ENCODE data around the gene INPP5A.
A peak's percentile ranks its signal among the peaks of the same experiment; 100 is the strongest.
"Not testable (repeated sequence)": the region's sequence is repeated elsewhere in the genome, so short reads cannot be mapped to it uniquely, and the experiment has no call there.

INPP5A gene

DNA sequence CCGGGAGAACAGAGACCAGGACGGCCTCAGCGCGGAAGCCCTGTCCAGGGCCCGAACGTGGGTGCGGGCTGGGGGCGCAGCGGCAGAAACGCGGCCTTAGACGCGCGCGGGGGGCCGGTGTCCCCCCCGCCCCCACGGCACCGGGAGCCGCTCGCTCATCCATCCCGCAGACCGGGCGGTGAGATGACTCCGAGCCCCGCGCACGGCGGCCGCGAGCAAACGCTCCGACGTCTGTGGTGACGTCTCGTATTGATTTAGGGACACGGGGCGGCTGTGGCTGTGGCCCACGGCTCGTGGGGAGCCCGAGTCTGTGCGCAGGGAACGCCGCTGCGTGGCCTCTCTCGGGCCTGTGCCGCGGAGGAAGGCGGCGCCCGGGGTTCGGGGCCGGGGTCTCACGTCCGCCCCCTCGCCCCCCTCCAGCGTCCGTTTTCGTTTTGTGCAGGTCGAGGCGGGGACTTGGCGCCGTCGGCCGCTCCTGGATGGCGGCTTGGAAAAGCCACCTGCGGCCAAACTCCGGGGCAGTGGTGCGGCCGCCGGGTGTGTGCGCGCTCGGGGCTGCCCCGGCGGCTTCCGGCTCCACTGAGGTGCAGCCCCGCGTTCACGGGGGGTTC lies 249.4 kb downstream of the INPP5A start:
- no peak for DNase-seq (ENCODE audit: low spot score)

DNA sequence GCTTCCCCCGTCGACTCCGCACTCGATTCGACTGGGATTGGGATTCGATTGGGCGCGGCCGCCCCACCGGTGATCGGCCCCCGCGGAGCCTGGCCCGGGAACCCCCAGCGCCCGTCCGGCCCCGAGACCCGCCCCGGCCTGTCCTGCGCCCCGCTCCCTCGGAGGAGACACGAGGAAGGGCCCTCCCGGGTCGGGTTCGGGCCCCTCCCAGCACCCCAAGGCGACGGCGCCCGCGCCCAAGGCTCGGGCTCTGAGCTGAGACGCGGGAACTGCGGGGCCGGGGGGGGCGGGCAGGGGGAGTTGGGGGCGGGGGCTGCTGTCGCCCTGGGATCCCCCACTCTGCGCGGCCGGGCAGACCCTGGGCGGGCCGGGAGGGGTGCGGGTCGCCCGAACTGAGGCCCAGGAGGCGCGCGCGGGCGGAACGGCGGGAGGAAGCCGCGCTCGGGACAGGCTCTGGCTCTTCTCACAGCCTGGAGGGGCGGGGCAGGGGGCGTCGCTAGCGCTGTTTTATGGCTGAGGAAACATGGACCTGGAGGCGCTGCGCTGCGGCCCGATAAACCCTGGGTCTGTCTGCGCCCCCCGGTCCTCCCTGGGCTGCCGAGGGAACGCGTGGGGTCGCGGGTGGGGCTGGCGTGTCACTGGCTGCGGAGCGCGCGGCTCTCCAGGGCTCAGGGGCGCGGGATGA lies 250.1 kb downstream of the INPP5A start:
- DNase-seq (ENCODE audit: low spot score), result no peak

DNA sequence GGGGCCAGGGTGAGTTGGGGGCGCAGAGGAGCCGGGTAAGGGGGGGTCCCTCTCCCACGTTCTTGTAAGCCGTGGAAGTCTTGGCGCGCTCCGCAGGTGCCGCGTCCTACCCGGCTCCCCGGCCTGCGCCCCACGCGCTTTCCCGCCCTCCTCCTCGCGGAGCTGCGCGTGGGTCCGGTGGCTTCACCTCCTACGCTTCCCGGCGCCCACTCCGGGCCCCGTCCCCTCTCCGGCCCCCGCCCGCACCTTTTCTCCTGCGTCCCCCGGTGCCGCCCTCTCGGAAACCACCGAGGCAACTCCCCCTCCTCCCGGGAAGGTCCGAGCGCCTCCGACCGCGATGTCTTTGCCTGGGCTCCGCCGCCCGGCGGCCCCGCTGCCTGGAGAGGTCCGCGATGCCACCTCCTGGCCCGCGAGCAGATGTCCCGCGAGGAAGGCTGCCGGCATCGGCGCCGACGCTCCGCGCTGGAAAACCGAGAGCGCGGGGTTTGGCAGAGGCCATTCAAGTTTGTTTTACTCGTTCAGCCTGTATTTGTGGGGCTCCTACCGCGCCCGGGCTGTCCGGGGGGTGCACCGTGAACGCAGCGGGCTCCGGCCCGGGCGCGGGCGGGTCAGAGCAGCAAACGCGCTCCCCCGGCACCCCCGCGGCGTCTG lies 250.7 kb downstream of the INPP5A start:
- DNase-seq (ENCODE audit: low spot score), result peak; percentile 66

DNA sequence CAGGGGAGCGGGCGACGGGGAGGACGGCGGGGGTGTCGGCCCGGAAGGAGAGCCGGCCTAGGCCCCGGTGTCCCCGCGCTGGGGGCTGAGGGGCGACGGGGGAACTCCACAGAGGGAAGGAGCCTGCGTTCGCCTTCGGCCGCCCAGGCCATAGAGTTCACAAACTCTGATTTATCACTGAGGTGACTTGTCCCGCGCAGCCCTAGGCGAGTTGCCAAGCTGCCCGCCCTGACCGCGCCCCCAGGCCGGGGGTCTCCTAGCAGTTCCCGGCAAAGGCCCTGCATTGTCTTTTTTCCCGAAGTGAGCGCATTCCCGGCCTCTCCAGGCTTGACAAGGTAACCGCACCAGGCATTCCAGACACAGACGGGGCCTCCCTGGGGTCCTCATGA lies 251.2 kb downstream of the INPP5A start:
- DNase-seq (ENCODE audit: low spot score), result no peak

DNA sequence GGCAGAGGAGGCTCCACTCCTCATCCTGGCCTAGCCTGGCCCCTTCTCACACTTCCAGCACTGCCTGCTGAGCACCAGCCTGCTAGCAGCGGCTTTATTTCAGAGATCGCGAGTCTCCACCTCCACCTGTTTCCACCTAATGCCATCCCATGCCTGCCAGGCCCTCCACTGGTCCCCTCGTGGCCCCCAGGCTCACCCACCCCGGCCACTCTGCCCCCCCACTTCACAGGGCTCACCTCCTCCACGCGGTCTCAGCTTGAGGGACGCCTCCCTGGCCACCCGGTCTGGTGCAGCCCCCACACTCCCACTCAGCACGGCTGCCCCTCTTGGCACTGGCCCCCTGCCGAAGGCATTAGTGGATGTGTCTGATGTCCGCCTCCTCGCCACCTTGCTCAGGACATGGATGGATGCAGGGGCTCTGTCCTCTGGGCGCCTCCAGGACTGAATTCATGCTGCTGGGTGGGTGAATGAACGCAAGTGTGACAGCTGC lies 252.1 kb downstream of the INPP5A start:
- DNase-seq (ENCODE audit: low spot score), result no peak

DNA sequence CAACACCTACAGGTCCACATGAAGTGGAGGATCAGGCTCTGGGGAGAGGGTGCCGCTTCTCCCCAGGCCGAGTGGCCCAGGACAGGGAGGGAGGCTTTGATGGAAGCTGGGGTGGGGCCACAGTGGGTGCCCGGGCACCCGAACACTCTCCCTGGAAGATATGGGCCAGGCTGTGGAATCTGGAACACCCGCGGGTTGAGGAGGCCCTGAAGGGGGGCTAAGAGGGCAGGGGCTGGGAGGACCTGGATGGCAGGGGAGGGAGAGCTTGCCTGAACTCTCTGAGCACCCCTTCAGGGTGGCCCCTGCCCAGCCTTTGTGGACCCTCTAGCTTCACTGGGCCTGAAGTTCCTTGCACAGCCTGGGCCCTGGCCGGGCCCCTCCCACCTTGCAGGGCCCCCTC lies 252.9 kb downstream of the INPP5A start:
- no peak for DNase-seq (ENCODE audit: low spot score)

DNA sequence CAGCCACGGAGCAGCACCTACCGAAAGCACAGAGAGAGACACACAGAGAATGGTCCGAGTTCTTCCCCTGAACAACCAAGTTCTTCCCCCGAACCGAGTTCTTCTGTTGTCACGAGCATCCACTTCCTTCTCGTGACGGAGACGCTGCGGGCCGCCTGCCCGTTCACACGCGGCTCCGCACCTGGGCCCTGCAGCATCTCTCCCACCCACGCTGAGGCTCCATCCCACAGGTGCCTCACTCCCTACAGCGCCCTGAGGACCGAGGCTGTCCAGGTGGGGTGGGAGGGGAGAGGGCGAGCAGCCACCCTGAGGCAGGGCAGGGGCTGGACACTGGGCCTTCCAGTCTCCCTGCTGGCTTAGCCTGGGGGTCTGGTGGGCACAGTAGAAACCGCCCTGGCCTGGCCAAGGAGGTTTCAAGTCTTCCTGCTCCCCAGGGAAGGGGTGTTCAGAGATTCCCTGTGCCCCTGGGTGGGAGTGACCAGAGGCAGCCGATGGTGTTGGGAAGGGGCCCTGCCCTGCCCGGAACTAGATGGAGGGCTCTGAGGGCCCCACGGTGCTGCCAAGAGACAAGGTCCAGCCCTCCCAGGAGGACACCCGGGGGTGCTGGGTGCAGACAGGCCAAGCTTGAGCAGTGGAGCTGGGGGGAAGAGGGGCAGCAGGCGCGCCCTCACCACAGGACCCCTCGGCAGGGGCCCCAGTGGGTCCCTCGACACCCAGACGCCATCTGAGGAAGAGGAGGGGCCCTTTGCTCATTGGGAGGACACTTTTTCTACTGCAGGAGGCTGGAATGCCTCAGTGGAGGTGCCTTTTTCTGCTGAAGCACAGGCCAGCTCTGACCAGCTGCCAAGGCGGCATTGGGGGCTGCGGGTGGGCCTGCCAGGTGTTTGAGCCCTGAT lies 253.6 kb downstream of the INPP5A start:
- no peak for DNase-seq (ENCODE audit: low spot score)

DNA sequence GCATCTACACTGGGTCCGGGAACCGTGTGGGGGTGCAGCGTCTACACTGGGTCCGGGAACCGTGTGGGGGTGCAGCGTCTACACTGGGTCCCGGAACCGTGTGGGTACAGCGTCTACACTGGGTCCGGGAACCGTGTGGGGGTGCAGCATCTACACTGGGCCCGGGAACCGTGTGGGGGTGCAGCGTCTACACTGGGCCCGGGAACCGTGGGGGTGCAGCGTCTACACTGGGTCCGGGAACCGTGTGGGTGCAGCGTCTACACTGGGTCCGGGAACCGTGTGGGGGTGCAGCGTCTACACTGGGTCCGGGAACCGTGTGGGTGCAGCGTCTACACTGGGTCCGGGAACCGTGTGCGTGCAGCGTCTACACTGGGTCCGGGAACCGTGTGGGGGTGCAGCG lies 254.5 kb downstream of the INPP5A start:
- DNase-seq (ENCODE audit: low spot score), result not testable (repeated sequence)

DNA sequence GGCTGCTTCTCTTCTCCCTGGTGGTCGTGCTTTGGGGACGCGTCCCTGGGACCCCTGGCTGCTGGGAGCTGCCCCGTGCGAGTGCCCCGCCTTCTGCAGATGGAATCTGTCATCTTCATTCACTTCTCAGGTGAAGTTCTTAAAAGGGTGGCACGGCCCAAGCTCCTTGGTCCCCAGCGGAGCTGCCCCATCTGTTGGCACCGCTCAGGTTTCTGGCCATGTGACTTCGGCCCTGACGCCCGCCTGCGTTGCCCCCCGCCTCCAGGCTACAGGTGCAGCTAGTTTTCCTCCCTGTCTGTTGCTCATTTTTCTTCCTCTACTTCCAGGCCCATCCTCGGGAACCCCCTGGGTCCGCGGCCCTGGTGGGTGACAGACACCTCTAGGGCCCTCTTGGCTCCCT lies 255.2 kb downstream of the INPP5A start:
- no peak for DNase-seq (ENCODE audit: low spot score)

DNA sequence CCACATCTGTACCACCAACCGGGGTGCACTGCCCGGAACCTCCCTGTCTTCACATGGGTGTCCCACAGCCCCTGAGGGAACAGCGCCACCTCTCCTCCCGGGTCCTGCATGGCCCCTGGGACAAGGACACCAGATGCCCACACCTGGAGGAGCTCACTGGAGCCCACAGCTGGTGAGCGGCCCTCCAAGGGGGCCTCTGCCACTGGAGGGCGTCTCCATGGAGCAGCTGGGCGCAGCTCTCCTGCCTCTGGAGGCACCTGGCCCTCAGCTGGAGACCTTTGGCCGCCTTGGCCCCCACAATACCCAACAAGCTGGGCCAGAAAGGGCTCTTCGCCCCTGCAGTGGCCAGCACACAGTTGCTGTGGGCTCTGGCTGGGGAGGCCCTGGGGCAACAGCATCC lies 255.6 kb downstream of the INPP5A start:
- DNase-seq (ENCODE audit: low spot score), result no peak

DNA sequence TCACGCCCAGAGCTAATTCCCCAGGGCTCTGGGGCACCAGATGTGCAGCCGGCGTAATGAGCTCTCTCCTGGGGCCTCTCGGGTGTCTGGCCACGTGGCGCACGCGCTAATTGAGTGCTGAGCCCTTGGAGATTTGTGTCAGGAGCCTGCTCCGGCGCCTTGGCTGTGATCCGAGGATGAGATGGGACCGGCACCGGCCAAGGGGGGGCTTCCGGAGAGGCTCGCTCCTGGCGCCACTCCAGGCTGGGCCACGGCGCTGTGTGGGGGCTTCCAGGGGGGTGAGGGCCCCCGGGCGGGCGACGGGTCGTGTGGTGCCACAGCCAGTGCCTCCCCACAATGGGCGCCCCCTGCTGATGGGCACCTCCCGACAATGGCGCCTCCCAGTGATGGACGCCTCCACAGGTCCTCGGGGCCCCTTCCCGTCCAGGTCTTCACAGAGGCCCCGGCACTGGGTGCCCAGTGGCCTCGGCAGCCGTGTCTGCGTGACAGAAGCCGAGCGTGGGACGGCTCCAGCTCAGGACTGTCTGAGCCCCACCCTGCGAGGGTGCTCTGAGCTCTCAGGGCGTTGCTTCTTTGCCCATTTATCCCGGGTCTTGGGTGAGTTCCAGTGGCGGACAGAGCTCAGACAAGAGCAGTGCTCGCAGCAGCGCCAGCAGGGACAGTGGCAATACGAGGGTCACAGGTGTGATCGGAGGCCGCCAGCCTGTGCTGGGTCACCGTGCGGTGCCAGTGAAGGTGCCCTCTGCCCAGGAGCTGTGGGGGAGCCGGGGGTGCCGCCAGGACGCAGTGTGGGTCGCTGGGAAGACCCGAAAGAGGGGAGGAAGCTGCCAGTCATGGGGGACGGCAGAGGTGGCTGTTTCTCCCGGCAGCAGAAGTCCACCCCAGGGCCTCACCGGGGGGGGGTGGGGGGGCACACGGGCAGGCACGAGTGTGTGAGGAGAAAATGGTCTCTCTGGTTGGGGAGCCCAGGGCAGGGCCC lies 256.6 kb downstream of the INPP5A start:
- no peak for DNase-seq (ENCODE audit: low spot score)

DNA sequence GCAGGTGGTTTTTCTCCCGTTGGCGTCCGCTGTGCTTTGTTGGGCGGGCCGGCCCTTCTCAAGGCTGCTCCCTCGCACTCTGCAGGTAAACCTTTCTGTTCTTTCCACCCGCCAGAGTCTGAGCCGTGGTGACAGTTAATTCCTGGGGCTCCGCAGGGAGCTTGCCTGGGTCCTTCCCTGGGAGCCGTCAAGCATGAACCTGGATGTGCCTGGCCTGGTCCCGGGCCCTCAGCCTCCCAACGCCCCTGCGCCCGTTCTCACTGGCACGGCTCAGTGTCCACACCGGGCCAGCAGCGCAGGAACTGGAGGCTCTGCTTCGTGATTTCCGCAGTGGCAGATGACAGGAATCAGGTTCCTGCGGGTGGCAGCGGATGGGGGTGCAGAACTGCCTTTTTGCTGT lies 259.3 kb downstream of the INPP5A start:
- DNase-seq (ENCODE audit: low spot score), result no peak

DNA sequence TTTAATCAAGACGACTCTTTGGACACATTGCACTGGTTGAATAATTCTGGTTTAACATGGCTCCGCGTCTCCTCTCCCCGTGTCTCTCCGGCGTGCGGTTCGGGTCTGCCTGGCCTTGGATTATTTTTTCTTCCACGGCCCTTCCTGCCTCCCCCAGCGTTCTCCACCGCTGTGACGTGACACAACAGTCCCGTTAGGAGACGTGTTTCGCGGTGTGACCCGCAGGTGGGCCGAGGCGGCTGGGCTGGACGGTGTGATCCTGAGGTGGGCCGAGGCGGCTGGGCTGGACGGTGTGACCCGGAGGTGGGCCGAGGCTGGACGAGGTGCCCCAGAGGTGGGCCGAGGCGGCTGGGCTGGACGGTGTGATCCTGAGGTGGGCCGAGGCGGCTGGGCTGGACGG lies 260.4 kb downstream of the INPP5A start:
- DNase-seq (ENCODE audit: low spot score), result not testable (repeated sequence)

DNA sequence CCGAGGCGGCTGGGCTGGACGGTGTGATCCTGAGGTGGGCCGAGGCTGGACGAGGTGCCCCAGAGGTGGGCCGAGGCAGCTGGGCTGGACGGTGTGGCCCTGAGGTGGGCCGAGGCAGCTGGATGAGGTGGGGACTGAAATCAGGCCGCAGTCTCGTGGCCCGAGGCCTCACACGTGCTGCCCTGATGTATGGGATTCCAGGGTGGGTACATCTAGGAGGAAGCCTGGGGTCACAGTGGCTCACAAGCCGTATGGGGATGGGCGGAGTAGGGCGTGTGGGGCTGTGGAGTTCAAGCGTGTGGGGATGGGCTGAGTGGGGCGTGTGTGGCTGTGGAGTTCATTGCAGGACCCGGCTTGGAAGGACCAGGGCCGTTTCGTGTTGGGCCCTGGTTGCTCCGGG lies 260.8 kb downstream of the INPP5A start:
- DNase-seq (ENCODE audit: low spot score), result no peak

DNA sequence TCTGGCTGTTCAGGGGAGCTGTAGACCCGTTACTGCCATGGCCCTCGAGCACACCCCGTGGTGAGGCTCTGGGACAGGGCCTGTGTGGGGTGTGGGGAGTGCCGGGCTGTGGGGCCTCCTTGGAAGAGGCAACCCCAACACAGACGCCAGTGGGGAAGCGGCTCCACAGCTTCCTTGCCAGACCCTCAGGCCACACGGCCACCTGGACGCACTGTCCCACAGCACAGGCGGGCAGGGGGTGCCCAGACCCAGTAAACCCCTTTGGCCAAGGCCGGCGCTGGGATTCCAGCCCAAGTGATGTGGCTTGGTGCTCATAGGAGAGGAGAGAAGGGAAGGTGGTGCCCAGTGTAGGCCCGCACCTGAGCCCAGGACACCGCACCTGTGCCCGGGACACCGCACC lies 261.3 kb downstream of the INPP5A start:
- DNase-seq (ENCODE audit: low spot score), result no peak

DNA sequence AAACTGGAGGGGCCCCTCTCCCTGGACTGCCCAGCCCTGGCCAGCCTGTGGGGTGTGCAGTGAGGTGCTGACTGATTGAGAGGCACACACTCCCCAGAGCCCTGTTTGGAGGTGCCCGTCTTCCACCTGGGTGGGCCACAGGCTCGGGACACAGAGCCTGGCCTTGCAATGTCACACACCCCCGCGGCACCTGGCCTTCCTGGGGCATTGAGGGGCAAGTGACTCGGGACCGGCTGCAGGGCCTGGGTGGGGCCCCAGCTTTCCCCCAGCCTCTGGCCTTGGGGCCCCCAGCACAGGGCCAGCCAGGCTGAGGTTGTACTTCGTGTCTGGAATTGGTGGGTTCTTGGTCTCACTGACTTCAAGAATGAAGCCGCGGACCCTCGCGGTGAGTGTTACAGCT lies 262.3 kb downstream of the INPP5A start:
- no peak for DNase-seq (ENCODE audit: low spot score)

DNA sequence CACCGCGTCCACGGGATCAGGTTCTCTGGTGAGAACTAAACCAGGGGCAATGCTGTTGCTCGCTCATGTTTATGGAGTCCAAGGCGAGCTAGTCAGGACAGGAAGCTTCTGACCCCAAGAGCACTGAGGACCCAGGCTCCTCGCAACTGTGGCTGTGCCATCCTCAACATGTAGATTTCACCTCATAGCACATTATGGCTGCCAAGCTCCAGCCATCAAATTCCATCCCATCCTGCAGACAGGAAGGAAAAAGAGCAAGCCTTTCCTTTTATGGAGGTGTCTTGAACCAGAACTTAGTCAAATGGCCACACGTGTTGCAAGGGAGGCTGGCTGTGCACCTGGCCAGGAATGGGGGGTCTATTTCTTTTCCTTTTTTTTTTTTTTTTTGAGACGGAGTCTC lies 264.5 kb downstream of the INPP5A start:
- no peak for DNase-seq (ENCODE audit: low spot score)

DNA sequence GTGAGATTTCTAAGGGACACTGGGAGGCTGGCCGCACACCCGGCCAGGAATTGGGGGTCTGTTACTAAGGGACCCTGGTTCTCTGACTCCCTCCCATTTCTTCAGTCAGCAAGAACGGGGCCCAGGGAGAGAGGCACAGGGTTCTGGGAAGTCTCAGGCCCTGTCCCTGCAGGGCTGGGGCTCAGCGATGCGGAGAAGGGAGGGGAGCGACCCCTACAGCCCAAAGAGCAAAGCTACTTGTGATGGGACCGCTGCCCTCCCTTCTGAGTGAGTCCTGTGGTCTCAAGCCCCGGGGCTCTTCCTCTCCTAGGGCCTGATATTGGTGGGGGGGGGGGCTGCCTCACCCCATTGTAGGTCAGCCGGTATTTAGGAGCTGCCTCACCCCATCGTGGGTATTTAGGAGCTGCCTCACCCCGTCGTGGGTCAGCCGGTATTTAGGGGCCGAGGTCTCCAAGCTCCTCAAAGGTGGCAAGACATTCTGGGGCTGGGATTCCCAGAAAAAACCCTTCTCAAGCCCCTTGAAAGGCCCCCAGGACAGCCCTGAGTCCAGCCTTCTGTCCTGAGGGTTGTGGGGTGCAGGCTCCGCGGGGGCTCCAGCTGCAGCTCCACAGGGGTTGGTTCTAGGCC lies 265.2 kb downstream of the INPP5A start:
- no peak for DNase-seq (ENCODE audit: low spot score)

DNA sequence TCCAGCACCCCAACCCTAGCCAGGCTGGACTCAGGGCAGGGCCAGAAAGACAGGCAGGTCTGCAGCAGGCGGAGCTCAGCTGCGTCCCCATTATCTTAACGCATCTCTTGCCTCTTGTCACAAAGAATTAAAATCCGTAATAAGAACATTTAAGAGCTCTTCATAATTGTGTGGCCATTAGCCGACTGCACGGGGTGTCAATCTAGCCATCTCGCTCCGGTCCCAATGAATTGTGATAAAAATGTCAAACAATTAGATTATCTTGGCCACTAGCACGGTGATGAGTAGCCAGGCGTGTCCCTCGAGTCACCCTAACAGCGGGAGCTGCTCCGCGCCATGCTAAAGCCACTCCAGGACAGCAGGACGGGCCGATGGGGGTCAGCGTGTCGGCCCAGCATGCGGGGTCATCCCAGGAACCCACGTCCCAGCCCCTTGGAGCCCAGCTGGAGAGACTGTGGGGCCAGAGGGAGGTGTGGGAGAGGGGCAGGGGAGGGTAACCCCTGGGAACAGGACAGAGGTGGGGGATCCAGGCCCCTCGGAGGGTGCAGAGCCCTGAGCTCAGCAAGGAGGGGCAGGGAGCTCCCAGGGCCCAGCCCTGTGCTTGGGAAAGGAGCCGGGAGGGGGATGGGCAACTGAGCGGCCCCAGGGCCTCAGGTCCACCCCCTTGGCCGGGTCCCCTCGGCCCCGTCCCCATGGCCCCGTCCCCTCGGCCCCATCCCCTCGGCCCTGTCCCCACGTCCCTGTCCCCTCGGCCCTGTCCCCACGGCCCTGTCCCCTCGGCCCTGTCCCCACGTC lies 266.0 kb downstream of the INPP5A start:
- no peak for DNase-seq (ENCODE audit: low spot score)

DNA sequence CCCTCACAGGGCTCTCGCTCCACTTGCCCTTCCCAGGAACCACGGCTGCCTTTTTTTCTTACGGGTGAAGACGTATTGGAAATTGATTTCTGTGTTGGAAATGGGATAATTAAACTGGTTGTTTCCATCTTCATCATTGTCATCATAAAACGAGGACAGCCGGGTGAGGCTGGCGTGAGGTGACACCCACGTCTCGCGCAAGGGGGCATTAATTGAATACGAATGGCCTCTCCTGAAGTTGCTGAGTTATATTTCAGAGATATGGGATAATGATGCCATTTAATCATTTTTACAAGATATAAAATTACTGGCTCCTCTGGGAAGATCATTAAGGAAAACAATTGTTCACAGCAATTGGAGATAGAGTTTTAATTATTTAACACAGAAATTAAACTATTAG lies 266.7 kb downstream of the INPP5A start:
- no peak for DNase-seq (ENCODE audit: low spot score)

Data from globus pallidus (tissue), 1 donor.